ENCODE results near the gene NUP210. TPM values are rescaled to one million over a fixed set of nuclear protein-coding genes. Genes with fewer than 3 reads are reported as not detected.

NUP210 gene
- total RNA-seq: not detected in 2 replicates

GRCh38 chr3:13420045-13420830, at the start of gene NUP210:
TSS of gene NUP210 (minus strand) at chr3:13420322. CDS start at chr3:13420226, 96 bp downstream.

Other genes with a start within 250 kb of the NUP210 start
- 8.5 and 11.6 TPM in 2 replicates for gene HDAC11, start 60.0 kb upstream of the NUP210 start, total RNA-seq
- gene FBLN2, start 128.8 kb upstream of the NUP210 start, total RNA-seq: 15.5 and 15.9 TPM in 2 replicates